ENCODE data around the gene NECTIN4. TPM values are rescaled to one million over a fixed set of nuclear protein-coding genes. Genes with fewer than 3 reads are reported as not detected.

The NECTIN4 gene
- total and polyA plus RNA-seq, 2 donors, result 0.66 to 4.7 TPM

DNA sequence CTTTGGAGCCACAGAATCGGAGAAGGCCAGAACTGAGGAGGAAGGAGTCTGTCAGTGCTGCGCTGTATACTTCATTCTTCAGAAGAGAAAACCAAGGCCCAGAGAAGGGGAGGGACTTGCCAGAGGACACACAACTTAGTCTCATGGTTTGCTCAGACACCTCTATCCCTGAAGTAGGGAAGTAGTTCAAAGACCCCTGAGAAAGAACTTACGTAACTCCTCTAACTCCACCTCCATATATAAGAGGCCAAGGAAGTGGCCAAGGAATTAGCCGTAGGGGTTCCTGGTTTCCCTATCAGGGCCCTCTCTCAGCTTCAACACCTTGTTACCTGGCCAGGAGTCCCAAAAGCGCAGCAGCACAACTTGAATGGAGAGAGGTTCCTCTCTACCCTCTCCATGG lies 580 bp upstream of the NECTIN4 start:
- H3K27me3 ChIP-seq (ENCODE audit: control insufficient read depth in 2 of 2, insufficient read depth in 1 of 2, low read length in 1 of 2), result no peaks in the 10 kb centered on the region
- no peaks in the 10 kb centered on the region for H3K36me3 ChIP-seq (ENCODE audit: control insufficient read depth in 2 of 2, insufficient read depth in 2 of 2, low read length in 1 of 2)
- no peaks in the 10 kb centered on the region for H3K9me3 ChIP-seq (ENCODE audit: control insufficient read depth in 2 of 2, insufficient read depth in 1 of 2, low read length in 1 of 2)
- H3K27ac ChIP-seq (ENCODE audit: low read depth in 1 of 2, low read length in 1 of 2), result no peak overlapping the region
- DNase-seq (ENCODE audit: low read depth in 6 of 9, low spot score in 9 of 9), result no peak
- H3K4me1 ChIP-seq (ENCODE audit: control insufficient read depth in 2 of 2, insufficient read depth in 2 of 2, low read length in 2 of 2), result peaks cover 0 to 3% of the 10 kb centered on the region in 2 donors
- WGBS, result 98% methylated on average over 5 of the region's 5 CpGs
- H3K4me3 ChIP-seq (ENCODE audit: low read length in 2 of 2), result no peak overlapping the region

DNA sequence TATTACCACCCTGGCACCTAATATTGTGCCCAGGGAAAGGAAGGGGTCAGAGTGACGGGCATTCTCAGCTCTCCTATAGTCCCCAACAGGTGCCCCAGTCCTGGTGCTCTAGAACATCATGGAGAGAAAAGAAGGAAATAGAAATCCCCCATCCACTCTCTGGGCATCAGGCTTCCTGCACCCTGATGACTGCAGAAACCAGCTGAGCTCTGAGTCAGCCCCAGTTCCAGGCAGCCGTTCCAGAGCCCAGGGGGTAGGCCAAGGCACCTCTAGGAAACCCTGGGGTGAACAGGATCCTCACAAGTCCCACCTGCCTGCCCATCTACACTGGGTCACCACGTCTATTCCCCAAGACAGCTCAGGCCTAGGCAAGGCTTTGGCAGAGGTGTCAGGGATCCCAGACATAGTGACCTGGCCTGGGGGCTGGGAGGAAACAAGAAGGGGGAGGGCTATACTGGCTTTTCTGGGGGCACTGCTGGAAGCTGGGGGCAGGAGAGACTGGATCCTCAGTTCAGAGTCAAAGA lies 709 bp downstream of the NECTIN4 start:
- Histone ChIP-seq H3K36me3 (ENCODE audit: control insufficient read depth in 2 of 2, insufficient read depth in 2 of 2, low read length in 1 of 2) (no peaks in the 10 kb centered on the region), H3K4me1 (ENCODE audit: control insufficient read depth in 2 of 2, insufficient read depth in 2 of 2, low read length in 2 of 2) (peaks cover 0 to 3% of the 10 kb centered on the region in 2 donors), H3K27me3 (ENCODE audit: control insufficient read depth in 2 of 2, insufficient read depth in 1 of 2, low read length in 1 of 2) (no peaks in the 10 kb centered on the region), H3K9me3 (ENCODE audit: control insufficient read depth in 2 of 2, insufficient read depth in 1 of 2, low read length in 1 of 2) (no peaks in the 10 kb centered on the region), H3K27ac (ENCODE audit: low read depth in 1 of 2, low read length in 1 of 2) (no peak overlapping the region), H3K4me3 (ENCODE audit: low read length in 2 of 2) (no peak overlapping the region)
- no peak for DNase-seq (ENCODE audit: low read depth in 6 of 9, low spot score in 9 of 9)
- WGBS, result 92% methylated on average over 3 of the region's 3 CpGs

DNA sequence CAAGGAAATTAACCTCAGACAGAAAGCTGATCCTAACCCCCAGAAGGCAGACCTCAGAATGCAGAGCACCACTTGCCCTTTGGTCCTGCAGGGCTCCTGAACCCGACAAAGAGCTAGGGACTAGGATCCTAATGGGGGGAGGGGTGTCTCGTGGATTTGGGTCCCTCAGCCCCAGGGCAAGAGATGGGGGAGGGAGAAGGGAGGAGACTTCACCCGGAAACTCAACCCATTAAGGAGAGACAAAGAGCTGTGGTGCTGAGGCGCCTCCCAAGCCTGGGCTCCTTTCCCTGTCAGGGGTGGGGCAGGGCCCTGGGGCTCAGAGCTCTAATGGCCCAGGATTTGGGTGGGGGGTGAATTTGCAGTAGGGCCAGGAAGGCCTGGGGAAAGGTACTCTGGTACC lies 2.9 kb downstream of the NECTIN4 start:
- no peaks in the 10 kb centered on the region for H3K36me3 ChIP-seq (ENCODE audit: control insufficient read depth in 2 of 2, insufficient read depth in 2 of 2, low read length in 1 of 2)
- H3K4me1 ChIP-seq (ENCODE audit: control insufficient read depth in 2 of 2, insufficient read depth in 2 of 2, low read length in 2 of 2), result peaks cover 0 to 3% of the 10 kb centered on the region in 2 donors
- H3K4me3 ChIP-seq (ENCODE audit: low read length in 2 of 2), result no peak overlapping the region
- no peaks in the 10 kb centered on the region for H3K27me3 ChIP-seq (ENCODE audit: control insufficient read depth in 2 of 2, insufficient read depth in 1 of 2, low read length in 1 of 2)
- H3K27ac ChIP-seq (ENCODE audit: low read depth in 1 of 2, low read length in 1 of 2), result no peak overlapping the region
- DNase-seq (ENCODE audit: low read depth in 6 of 9, low spot score in 9 of 9), result no peak
- WGBS, result 88% methylated on average over 4 of the region's 4 CpGs
- no peaks in the 10 kb centered on the region for H3K9me3 ChIP-seq (ENCODE audit: control insufficient read depth in 2 of 2, insufficient read depth in 1 of 2, low read length in 1 of 2)

DNA sequence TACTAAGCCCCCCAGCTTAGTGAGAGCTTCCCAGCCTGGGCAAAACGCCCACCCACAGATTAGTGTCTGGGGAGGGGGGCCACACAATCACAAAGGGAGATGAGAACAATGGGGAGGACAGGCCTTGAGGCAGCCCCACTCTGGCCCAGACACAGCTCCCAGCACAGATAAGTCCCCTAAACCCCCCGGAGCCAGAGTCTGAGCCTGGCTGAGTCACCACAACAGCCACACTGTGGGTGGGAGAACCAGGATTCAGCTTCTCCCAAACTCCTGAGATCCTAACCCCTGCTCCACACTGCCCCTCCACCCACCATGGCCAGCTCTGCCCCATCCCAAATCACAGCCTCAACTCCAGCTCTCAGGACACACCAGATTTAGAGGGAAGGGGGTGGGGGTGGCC lies 4.2 kb downstream of the NECTIN4 start:
- Histone ChIP-seq H3K4me3 (ENCODE audit: low read length in 2 of 2) (no peak overlapping the region), H3K4me1 (ENCODE audit: control insufficient read depth in 2 of 2, insufficient read depth in 2 of 2, low read length in 2 of 2) (peaks cover 0 to under 1% of the 10 kb centered on the region in 2 donors), H3K27ac (ENCODE audit: low read depth in 1 of 2, low read length in 1 of 2) (no peak overlapping the region), H3K27me3 (ENCODE audit: control insufficient read depth in 2 of 2, insufficient read depth in 1 of 2, low read length in 1 of 2) (no peaks in the 10 kb centered on the region), H3K36me3 (ENCODE audit: control insufficient read depth in 2 of 2, insufficient read depth in 2 of 2, low read length in 1 of 2) (no peaks in the 10 kb centered on the region), H3K9me3 (ENCODE audit: control insufficient read depth in 2 of 2, insufficient read depth in 1 of 2, low read length in 1 of 2) (no peaks in the 10 kb centered on the region)
- DNase-seq (ENCODE audit: low read depth in 6 of 9, low spot score in 9 of 9), result no peak
- WGBS, result 95% methylated on average over 2 of the region's 2 CpGs

DNA sequence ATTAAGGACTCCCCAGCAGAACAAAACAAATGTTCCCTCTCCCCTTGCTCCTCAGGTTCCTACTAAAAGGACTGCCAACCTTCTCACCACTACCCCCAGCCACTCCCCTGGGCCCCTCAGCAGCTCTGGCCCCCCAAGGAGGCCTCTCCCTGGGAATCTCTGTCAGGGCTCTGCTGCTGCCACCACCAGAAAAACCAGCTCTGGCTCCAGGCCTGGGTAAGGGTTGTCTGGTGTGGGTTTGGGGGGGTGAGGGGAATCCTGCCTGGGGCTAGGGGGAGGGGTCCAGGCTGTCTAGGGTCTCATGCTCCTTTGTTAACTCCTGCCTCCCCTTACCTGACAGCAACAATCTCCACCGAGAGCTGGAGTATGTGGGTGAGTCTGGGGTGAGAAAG lies 4.8 kb downstream of the NECTIN4 start:
- Histone ChIP-seq H3K4me3 (ENCODE audit: low read length in 2 of 2) (no peak overlapping the region), H3K4me1 (ENCODE audit: control insufficient read depth in 2 of 2, insufficient read depth in 2 of 2, low read length in 2 of 2) (no peaks in the 10 kb centered on the region), H3K9me3 (ENCODE audit: control insufficient read depth in 2 of 2, insufficient read depth in 1 of 2, low read length in 1 of 2) (no peaks in the 10 kb centered on the region), H3K36me3 (ENCODE audit: control insufficient read depth in 2 of 2, insufficient read depth in 2 of 2, low read length in 1 of 2) (no peaks in the 10 kb centered on the region), H3K27ac (ENCODE audit: low read depth in 1 of 2, low read length in 1 of 2) (no peak overlapping the region), H3K27me3 (ENCODE audit: control insufficient read depth in 2 of 2, insufficient read depth in 1 of 2, low read length in 1 of 2) (peaks cover 0 to 3% of the 10 kb centered on the region in 2 donors)
- DNase-seq (ENCODE audit: low read depth in 6 of 9, low spot score in 9 of 9), result no peak
- 93% methylated on average over 1 of the region's 1 CpG for WGBS

DNA sequence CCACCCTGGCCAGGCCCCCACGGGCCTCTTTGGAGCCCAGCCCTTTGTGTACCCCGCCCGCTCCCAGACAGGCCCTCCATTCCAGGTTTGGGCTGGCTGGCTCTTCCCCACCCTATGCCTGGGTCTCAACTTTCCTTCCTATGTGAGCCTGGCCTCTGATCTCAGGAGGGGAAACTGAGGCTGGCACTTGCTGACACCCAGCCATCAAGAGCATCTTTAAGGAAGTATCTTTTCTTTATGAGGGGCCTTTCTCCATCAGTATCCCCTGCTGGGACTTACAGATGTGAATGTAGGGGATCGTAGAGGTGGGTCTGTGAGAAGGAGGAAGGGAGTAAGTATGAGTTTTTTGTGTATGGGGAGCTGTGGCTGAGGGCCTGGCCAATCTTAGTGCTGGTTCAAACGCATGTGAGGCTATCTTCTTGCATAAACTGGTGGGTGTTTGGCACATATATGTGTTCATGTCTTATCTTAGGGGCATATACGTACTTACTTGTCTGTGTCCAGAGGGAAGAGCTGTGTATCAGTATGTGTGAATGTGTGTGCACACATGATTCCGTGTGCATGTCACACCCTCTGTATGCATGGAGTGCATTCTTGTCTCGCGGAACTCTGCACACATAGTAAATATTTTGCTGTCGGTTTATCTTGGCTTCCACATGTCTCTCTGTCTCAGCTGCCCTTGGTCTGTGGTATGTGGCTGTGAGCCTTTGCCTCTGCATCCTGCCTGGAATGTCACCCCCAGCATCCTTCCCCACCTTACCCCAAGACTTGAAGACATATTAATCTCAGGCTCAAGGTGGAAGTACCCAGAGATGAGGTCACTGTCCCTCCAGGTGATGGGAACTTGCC lies 5.4 kb downstream of the NECTIN4 start:
- Histone ChIP-seq H3K4me1 (ENCODE audit: control insufficient read depth in 2 of 2, insufficient read depth in 2 of 2, low read length in 2 of 2) (no peaks in the 10 kb centered on the region), H3K36me3 (ENCODE audit: control insufficient read depth in 2 of 2, insufficient read depth in 2 of 2, low read length in 1 of 2) (no peaks in the 10 kb centered on the region), H3K27ac (ENCODE audit: low read depth in 1 of 2, low read length in 1 of 2) (no peak overlapping the region), H3K9me3 (ENCODE audit: control insufficient read depth in 2 of 2, insufficient read depth in 1 of 2, low read length in 1 of 2) (no peaks in the 10 kb centered on the region), H3K27me3 (ENCODE audit: control insufficient read depth in 2 of 2, insufficient read depth in 1 of 2, low read length in 1 of 2) (peaks cover 0 to 6% of the 10 kb centered on the region in 2 donors), H3K4me3 (ENCODE audit: low read length in 2 of 2) (no peak overlapping the region)
- DNase-seq (ENCODE audit: low read depth in 6 of 9, low spot score in 9 of 9), result no peak
- WGBS, result 94% methylated on average over 10 of the region's 10 CpGs

DNA sequence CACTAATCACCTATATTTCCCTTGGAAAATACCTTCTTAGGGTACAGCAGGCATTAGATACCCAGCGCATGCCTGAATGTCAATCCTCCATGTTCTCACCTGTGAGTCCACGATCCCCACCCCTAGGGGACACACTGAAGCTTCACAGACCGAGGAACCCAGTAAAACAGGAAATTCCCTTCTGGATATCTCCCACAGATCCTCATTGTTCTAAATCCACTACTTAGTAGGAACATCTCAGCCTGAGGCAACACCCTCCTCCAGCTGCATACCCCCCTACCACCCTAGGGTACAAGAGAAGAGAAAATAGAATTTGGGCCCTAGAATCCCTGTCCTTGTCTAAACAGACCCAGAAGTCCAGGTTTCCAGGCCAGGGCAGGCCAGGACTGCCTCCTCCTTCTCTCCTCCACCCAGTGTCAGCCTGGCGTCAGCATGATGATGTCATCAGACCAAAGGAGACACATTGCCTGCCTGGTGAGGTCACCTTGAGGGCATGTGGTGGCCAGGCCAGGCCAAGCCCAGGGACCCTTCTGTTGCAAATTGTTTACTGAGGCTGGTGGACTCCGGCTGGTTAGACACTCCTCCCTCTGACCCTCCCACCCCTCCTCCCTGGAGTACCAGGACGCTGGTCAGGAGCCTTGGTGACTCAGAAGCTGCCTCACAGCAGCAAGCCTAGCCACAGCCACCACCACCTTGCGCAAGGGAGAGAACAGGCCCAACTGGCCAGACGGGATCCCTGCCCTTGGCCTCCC lies 6.2 kb downstream of the NECTIN4 start:
- no peak for DNase-seq (ENCODE audit: low read depth in 6 of 9, low spot score in 9 of 9)
- no peaks in the 10 kb centered on the region for H3K36me3 ChIP-seq (ENCODE audit: control insufficient read depth in 2 of 2, insufficient read depth in 2 of 2, low read length in 1 of 2)
- H3K4me3 ChIP-seq (ENCODE audit: low read length in 2 of 2), result no peak overlapping the region
- H3K9me3 ChIP-seq (ENCODE audit: control insufficient read depth in 2 of 2, insufficient read depth in 1 of 2, low read length in 1 of 2), result no peaks in the 10 kb centered on the region
- H3K27ac ChIP-seq (ENCODE audit: low read depth in 1 of 2, low read length in 1 of 2), result no peak overlapping the region
- peaks cover 0 to 6% of the 10 kb centered on the region in 2 donors for H3K27me3 ChIP-seq (ENCODE audit: control insufficient read depth in 2 of 2, insufficient read depth in 1 of 2, low read length in 1 of 2)
- H3K4me1 ChIP-seq (ENCODE audit: control insufficient read depth in 2 of 2, insufficient read depth in 2 of 2, low read length in 2 of 2), result no peaks in the 10 kb centered on the region
- WGBS, result 96% methylated on average over 8 of the region's 8 CpGs

DNA sequence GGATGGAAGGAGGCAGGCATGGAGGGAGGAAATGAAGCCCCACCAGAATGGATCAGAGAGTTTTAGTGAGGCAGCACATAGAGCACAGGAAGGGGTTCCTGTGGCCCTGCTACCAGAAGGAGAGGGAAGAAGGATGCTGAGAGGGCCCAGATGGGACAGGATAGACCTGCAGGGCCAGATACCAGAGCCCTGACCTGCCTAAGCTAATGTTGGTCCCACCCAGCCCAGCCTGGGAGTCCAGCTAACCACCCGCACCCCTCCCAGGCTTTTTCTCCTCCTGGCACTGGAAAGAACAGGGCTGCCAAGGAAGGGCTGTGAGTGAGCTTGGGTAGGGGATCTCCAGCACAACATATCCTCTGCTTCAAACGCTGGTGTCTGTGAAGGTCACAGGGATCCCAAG lies 6.9 kb downstream of the NECTIN4 start:
- DNase-seq (ENCODE audit: low read depth in 6 of 9, low spot score in 9 of 9), result no peak
- Histone ChIP-seq H3K4me3 (ENCODE audit: low read length in 2 of 2) (no peak overlapping the region), H3K27ac (ENCODE audit: low read depth in 1 of 2, low read length in 1 of 2) (no peak overlapping the region), H3K27me3 (ENCODE audit: control insufficient read depth in 2 of 2, insufficient read depth in 1 of 2, low read length in 1 of 2) (peaks cover 0 to 6% of the 10 kb centered on the region in 2 donors), H3K36me3 (ENCODE audit: control insufficient read depth in 2 of 2, insufficient read depth in 2 of 2, low read length in 1 of 2) (no peaks in the 10 kb centered on the region), H3K4me1 (ENCODE audit: control insufficient read depth in 2 of 2, insufficient read depth in 2 of 2, low read length in 2 of 2) (no peaks in the 10 kb centered on the region), H3K9me3 (ENCODE audit: control insufficient read depth in 2 of 2, insufficient read depth in 1 of 2, low read length in 1 of 2) (no peaks in the 10 kb centered on the region)
- 96% methylated on average over 2 of the region's 2 CpGs for WGBS

DNA sequence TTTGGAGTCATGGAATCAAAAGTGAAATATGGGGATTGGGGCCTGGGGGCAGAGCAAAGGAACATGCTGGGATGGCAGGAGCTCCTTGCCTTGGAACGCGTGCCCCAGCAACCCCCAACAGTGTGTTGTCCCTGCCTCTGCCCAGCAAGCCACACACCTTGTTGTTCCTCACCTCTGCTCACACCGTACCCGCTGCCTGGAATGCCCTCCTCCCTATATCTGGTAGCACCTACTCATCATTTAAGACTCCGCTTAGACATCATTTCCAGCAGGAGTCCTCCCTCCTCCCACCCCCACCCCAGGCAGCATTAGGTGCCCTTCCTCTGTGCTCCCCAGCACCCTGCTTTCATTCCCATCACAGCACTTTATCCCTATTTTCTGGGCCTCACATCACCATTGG lies 7.8 kb downstream of the NECTIN4 start:
- peaks cover 0 to 6% of the 10 kb centered on the region in 2 donors for H3K27me3 ChIP-seq (ENCODE audit: control insufficient read depth in 2 of 2, insufficient read depth in 1 of 2, low read length in 1 of 2)
- H3K4me1 ChIP-seq (ENCODE audit: control insufficient read depth in 2 of 2, insufficient read depth in 2 of 2, low read length in 2 of 2), result no peaks in the 10 kb centered on the region
- H3K36me3 ChIP-seq (ENCODE audit: control insufficient read depth in 2 of 2, insufficient read depth in 2 of 2, low read length in 1 of 2), result no peaks in the 10 kb centered on the region
- DNase-seq (ENCODE audit: low read depth in 6 of 9, low spot score in 9 of 9), result no peak
- 79% methylated on average over 5 of the region's 5 CpGs for WGBS
- H3K4me3 ChIP-seq (ENCODE audit: low read length in 2 of 2), result no peak overlapping the region
- H3K9me3 ChIP-seq (ENCODE audit: control insufficient read depth in 2 of 2, insufficient read depth in 1 of 2, low read length in 1 of 2), result no peaks in the 10 kb centered on the region
- H3K27ac ChIP-seq (ENCODE audit: low read depth in 1 of 2, low read length in 1 of 2), result no peak overlapping the region
